Uterus (tissue), 4 donors: Measurements from ENCODE around the gene CCDC68. TPM values are rescaled to one million over a fixed set of nuclear protein-coding genes. Genes with fewer than 3 reads are reported as not detected.

Experiments
- DNase-seq, 2 donors: peaks; one replicate each; pipeline ENCODE4 v3.0.0-alpha.2; 2019 to 2020
- H3K27ac ChIP-seq, 2 donors: fragments of 200-600 bp; sonication (generic); 1 replicate in 1 of 2; 2 replicates in 1 of 2; pipeline ENCODE4 v1.5.1; 2016 to 2018
- H3K27me3 ChIP-seq, 2 donors: fragments of 200-600 bp; sonication (generic); one replicate each; pipeline ENCODE4 v1.5.1; 2018 to 2019; ENCODE audit warnings: control low read depth in 1 of 2
- H3K36me3 ChIP-seq, 2 donors: fragments of 200-600 bp; sonication (generic); one replicate each; pipeline ENCODE4 v1.5.1; 2019; ENCODE audit warnings: control low read depth in 1 of 2
- H3K4me1 ChIP-seq, 2 donors: fragments of 200-600 bp; sonication (generic); one replicate each; pipeline ENCODE4 v1.5.1; 2018 to 2019; ENCODE audit warnings: control low read depth in 1 of 2
- H3K4me3 ChIP-seq, 2 donors: fragments of 200-600 bp; sonication (generic); 1 replicate in 1 of 2; 2 replicates in 1 of 2; pipeline ENCODE4 v1.5.1; 2018 to 2019; ENCODE audit warnings: mild to moderate bottlenecking in 1 of 2
- H3K9me3 ChIP-seq, 2 donors: fragments of 200-600 bp; sonication (generic); one replicate each; pipeline ENCODE4 v1.5.1; 2019; ENCODE audit warnings: control low read depth in 1 of 2
- CTCF ChIP-seq, 4 experiments: fragments of 200-600 bp in 2 of 4; fragments of 450-650 bp in 2 of 4; sonication (generic) in 2 of 4; IDR thresholded peaks; one replicate each; pipeline ENCODE4 v1.5.1; 2016 to 2019; ENCODE audit warnings: antibody characterized with exemption in 4 of 4, mild to moderate bottlenecking in 2 of 4, moderate library complexity in 1 of 4
- POLR2A ChIP-seq, 2 donors: fragments of 450-650 bp; IDR thresholded peaks; one replicate each; pipeline ENCODE4 v1.6.1; 2016; ENCODE audit warnings: antibody characterized with exemption in 2 of 2, mild to moderate bottlenecking in 1 of 2, moderate library complexity in 1 of 2
- intact Hi-C: fragments of 100-400 bp; cut with DNase I; formaldehyde crosslinking; loops from one replicate; pipeline ENCODE4 v1.15.1; 2023; ENCODE audit warnings: low total_unique reads
- total RNA-seq, 4 donors: library from RNA; depleted of rRNA in 3 of 4; stranded (reverse); fragments of >200 nt in 3 of 4; gene quantifications; one replicate each; pipeline versions ENCODE4 v1.1.0 to v1.2.4, GENCODE V29; 2014 to 2023
- donor health status: DM: yes; HTN: yes; CAD: no.

The CCDC68 gene
- total RNA-seq, 4 donors from 2014 or later, result 6.9 to 26.3 (median 17.1) TPM

GRCh38 chr18:54916507-54916906, 42.8 kb downstream of the CCDC68 start:
- Histone ChIP-seq H3K9me3 (no peaks in the 10 kb centered on the region), H3K27me3 (no peaks in the 10 kb centered on the region), H3K4me1 (no peaks in the 10 kb centered on the region), H3K4me3 (no peak overlapping the region), H3K36me3 (no peaks in the 10 kb centered on the region), H3K27ac (no peak overlapping the region)
- no peak for DNase-seq
- TF ChIP-seq POLR2A (IDR thresholded peaks at IDR 0.05) (no peak), CTCF (IDR thresholded peaks at IDR 0.05) (no peak)
- intact Hi-C loops, result no loop called here

DNA sequence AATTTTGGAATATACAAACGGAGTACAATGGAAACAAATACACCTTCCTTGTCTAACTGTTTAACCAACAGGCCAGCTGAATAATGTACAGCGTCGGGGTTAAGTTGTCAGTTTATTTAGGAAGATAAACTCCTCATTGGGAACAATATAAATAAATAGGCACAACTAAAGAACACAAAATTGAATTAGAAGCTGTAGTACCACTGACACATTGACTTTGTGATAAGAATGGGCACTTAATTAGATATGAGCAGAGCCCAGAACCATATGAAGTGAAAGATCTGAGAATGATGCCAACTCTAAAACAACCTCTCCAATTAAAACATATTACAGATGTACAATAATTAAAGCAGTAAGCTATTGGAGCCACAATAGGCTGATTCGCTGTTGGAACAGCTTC, 44.4 kb downstream of the CCDC68 start:
- Histone ChIP-seq H3K36me3 (no peaks in the 10 kb centered on the region), H3K4me1 (no peaks in the 10 kb centered on the region), H3K9me3 (no peaks in the 10 kb centered on the region), H3K27ac (no peak overlapping the region), H3K4me3 (no peak overlapping the region), H3K27me3 (no peaks in the 10 kb centered on the region)
- no peak for TF ChIP-seq CTCF (IDR thresholded peaks at IDR 0.05)
- TF ChIP-seq POLR2A (IDR thresholded peaks at IDR 0.05), result no peak
- DNase-seq, result no peak
- intact Hi-C loops, result no loop called here

DNA sequence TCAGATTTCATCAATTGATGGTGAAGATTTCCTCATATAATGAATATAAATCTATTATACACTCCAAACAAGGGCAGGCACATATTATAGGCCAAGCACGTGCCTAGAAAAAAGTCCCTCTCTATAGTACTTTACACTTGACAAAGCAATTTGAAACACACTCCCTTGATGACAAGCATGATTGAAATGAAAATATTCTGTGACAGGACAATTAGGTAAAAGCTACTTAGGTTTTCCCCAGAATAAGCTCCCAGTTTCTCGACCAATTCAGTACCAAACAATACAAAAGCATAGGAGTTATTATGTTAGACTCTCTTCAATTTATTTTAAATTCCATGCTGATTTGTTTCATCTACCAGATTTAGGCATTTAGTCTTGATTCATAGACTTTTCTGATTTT, 47.7 kb downstream of the CCDC68 start:
- intact Hi-C loops, result no loop called here
- TF ChIP-seq POLR2A (IDR thresholded peaks at IDR 0.05) (no peak), CTCF (IDR thresholded peaks at IDR 0.05) (no peak)
- H3K4me1 ChIP-seq, result no peaks in the 10 kb centered on the region
- H3K36me3 ChIP-seq, result no peaks in the 10 kb centered on the region
- no peak for DNase-seq
- H3K9me3 ChIP-seq, result no peaks in the 10 kb centered on the region
- H3K27ac ChIP-seq, result no peak overlapping the region
- no peak overlapping the region for H3K4me3 ChIP-seq
- no peaks in the 10 kb centered on the region for H3K27me3 ChIP-seq

DNA sequence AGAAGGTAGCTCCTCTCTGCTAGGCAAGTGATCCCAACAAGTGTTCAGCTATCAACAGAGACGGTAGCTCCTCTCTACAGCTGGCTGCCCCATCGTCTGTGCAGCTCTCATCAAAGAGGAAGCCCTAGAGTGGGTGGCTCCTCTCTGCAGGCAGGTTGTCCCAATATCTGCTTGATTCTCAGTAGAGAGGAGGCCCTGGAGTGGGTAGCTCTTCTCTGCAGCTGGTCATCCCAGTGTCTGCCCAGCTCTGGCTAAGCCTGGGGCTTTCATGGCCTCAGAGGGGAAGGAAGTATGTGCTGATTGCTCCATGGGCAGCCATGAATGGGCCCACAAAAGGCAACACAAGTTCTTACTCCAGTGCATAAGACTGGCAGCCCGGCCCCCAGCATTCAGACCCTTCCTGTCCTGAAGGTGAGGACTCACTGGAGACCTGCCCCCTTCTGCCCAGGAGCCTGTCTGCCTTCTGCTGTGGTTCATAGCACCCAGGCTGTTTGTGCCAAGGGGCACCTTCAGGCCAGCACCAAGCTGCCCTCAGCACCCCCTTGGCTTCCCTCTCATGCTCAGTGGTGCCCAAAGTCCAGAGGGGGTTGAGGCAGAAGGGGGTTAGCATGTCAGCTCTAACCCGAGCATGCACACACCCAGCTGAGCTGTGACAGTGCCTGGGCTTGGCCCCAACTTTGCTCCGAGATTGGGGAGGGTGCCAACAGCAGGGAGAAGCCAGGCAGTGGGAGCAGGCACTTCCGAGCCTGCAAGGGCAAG, 48.9 kb downstream of the CCDC68 start:
- no peaks in the 10 kb centered on the region for H3K27me3 ChIP-seq
- no peaks in the 10 kb centered on the region for H3K9me3 ChIP-seq
- intact Hi-C loops, result no loop called here
- H3K36me3 ChIP-seq, result no peaks in the 10 kb centered on the region
- TF ChIP-seq CTCF (IDR thresholded peaks at IDR 0.05) (no peak), POLR2A (IDR thresholded peaks at IDR 0.05) (no peak)
- H3K4me3 ChIP-seq, result no peak overlapping the region
- no peak overlapping the region for H3K27ac ChIP-seq
- DNase-seq, result no peak
- H3K4me1 ChIP-seq, result no peaks in the 10 kb centered on the region

GRCh38 chr18:54909538-54909937, 49.7 kb downstream of the CCDC68 start:
- no peaks in the 10 kb centered on the region for H3K4me1 ChIP-seq
- TF ChIP-seq POLR2A (IDR thresholded peaks at IDR 0.05) (no peak), CTCF (IDR thresholded peaks at IDR 0.05) (no peak)
- H3K4me3 ChIP-seq, result no peak overlapping the region
- H3K9me3 ChIP-seq, result no peaks in the 10 kb centered on the region
- no peaks in the 10 kb centered on the region for H3K27me3 ChIP-seq
- no peaks in the 10 kb centered on the region for H3K36me3 ChIP-seq
- intact Hi-C loops, result no loop called here
- H3K27ac ChIP-seq, result no peak overlapping the region
- no peak for DNase-seq
